NCI-H82 treated with DMSO at 0.1 percent for 48 hours (cell line): Measurements from ENCODE around the gene NECTIN1.
A peak's percentile ranks its signal among the peaks of the same experiment; 100 is the strongest.

Source experiments
- DNase-seq: peaks from one replicate; lab custom pipeline; 2025; ENCODE audit not compliant: unreplicated experiment; lab: John Stamatoyannopoulos, UW

Gene NECTIN1

DNA sequence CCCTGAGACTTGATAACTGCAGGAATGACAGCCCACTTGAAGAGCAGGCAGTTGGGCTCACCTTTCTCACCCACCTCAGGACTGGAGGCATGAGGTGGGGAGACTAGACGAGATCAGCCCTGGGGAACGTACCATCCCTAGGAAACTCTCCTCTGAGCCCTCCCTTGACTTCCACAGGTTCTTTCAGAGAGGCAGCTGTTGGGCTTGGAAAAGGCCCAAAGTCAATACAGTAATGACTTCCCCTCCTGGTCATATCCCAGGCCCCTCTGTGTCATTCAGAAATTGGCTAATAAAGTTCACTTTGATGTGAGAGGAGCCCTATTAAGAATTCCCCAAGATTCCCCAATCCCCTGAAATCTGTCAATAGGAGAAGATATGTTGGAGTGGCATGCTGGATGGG lies 5.8 kb upstream of the NECTIN1 start:
- no peak for DNase-seq

DNA sequence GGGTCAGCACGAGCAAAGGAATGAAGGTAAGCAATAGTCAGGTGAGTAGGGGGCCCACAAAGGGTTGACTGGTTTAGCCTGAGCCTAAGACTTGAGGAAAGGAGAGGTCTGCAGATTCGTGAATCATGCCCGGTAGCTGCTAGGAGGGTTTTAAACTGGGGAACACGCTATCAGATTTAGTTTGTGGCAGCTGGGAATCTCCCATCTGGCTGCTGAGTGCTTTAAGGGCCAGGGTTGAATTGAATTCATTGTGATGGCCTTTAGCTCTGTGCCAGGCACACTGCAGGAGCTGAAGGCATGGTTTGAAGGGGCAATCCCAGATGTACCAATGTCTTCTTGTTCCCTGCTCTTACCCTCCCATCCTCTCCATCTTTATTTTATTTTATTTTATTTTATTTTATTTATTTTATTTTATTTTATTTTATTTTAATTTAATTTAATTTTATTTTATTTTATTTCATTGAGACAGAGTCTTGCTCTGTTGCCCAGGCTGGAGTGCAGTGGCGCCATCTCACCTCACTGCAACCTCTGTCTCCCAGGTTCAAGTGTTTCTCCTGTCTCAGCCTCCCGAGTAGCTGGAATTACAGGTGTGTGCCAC lies 1.9 kb upstream of the NECTIN1 start:
- DNase-seq, result no peak

- DNase-seq, result no peak
Measured at GRCh38 chr11:119729951-119730613, 1.1 kb upstream of the NECTIN1 start.

DNA sequence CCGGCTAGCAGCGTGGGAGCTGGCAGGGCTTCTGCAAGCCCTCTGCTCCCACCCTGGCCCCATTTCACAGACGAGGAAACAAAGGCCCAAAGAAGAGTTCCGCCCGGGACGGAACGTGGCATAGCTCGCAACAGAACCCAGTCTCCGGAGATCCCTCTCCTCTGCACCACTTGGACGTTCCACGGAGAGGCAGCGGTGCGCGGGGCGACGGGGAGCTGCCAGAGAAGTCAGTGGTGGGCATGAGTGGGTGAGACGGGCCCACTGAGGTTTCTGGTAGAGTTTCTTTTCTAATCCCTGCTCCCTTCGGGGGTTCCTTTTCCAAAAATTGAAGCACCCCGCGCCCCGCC lies 554 bp upstream of the NECTIN1 start:
- DNase-seq, result no peak

DNA sequence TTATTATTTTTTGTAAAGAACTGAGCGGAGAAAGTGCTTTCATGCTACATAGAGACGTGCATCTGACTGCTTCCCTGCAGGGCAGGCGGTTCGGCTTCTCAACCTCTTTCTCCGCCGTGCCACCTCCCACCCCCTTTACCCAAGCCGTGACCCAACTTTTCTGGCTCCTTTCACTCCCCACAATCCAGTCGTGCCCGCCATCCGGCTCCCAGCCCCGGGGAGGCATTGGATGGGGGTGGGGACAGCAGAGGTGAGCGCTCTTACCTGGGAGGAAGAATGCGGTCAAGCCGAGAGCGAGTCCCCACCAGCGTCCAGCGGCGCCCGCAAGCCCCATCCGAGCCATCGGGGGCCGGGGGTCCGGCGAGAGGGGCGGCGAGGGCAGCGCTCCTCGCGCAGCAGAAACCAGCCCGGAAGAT lies 781 bp downstream of the NECTIN1 start:
- no peak for DNase-seq

GRCh38 chr11:119727523-119728151 lies 1.4 kb downstream of the NECTIN1 start:
- no peak for DNase-seq

DNA sequence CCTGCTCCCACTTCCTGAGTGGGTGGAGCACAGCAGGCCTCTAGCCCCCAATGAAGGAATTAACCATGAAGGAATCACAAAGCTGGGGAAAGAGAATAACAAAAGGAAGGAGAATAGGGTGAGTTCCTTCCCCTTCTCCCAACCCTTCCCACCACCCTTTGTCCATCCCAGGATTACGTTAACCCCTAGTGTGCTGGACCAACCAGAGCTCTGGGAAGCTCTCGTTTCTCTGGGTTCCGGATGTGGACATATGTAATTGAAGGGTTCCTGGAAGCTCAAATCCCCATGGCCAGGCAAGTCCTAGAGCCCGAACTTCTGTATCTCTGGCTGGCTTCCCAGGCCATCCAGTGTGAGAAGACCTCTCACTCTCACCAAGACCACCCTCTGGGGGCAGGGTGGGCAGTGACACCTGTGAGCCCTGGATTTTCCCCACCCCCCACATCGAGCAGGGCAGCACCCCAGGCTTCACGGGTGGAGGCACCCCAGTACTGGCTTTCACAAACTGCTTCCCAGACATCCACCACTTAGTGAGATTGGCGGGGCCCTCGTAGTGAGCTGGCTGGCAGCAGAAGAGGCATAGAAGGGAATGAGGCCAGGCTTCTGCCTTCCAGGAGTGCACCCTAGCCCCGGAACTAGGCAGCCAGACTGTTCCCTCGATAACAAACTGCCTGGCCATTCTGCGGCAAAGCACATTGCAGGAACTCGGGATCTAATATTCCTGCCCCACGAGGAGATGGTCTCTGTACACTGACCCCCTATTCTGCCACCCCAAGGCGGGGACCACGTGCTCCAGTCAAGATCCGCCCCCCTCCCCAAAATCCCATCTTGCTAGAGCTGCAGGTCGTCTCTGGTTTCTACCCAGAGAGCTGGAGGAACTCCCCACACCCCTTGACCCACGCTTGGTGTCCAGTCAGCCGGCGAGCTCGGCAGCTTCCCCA lies 2.1 kb downstream of the NECTIN1 start:
- DNase-seq, result no peak

DNA sequence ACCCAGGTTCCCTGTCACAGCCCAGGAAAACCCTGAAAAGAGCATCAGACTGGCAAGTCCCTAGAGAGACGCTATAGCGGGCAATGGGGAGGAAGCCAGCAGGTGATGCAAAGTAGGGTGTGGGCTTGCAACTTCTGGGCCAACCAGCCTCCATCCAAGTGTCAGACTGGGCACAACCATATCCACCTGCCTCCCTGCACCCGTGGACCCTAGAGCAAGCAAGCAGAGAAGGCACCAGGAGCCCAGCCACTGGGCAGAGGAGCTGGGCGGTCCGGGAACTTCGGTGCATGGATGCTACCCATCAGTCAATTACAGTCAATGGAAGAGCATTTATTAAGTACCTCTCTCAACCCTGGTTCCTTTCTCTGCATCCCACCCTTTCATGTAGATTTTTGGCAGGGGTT lies 2.8 kb downstream of the NECTIN1 start:
- DNase-seq, result no peak

DNA sequence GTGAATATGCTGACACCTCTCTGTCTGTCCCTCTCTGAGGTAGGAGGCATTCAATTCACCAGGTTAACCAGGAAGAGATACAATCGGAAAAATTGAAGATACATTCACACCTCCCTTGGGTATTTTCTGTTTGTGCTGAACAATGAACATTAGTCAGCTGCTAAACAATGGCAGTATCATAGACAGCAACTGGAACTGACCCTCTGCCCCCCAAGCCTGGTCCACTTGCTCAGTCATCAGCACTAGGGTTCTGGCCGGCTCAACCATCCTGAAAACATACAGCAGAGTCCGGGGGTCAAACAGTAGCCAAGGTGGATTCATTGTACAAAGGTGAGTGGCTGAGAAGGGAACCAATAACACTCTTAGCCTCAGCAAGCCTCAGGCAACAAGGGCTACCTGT lies 4.0 kb downstream of the NECTIN1 start:
- DNase-seq, result no peak

- DNase-seq, result no peak
Measured at GRCh38 chr11:119723952-119724325, 5.1 kb downstream of the NECTIN1 start.

DNA sequence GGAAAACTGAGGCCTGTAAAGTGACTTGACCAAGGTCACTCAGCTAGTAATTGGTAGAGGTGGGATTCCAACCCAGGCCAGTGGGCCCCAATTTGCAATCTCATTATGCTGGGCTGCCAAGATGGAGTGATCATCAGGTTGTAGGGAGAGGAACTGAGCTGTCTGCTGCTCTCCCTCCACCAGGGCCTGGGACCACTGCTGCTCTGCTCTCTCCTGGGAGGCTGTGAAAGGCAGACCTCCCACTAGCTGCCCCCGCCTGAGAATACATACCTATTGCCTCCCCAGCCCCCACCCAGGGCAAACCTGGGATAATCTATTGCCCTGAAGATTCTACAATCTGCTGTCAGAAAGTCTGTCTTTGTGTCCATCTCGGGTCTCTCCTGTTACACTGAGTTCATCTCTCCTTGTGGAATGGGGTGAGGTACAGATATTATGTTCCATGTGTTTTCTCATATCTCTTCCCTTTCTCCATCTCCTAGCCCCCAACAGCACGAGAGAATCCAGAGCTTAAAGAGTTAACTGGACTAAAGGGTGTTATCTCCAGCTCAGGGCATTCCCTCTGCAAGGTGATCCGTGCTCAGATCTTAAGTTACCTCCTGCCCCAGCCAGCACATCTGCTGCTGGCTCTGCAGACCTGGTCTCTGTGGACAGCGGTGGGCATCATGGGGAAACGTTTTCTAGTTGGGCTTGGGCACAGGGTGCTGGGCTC lies 5.6 kb downstream of the NECTIN1 start:
- no peak for DNase-seq

GRCh38 chr11:119722281-119722794 lies 6.7 kb downstream of the NECTIN1 start:
- no peak for DNase-seq

- DNase-seq, result no peak
Measured at GRCh38 chr11:119721129-119722120, 7.6 kb downstream of the NECTIN1 start.

GRCh38 chr11:119720311-119720913 lies 8.6 kb downstream of the NECTIN1 start:
- no peak for DNase-seq

GRCh38 chr11:119717839-119718534 lies 11.0 kb downstream of the NECTIN1 start:
- DNase-seq, result no peak

- DNase-seq, result no peak
Measured at GRCh38 chr11:119716582-119717498, 12.2 kb downstream of the NECTIN1 start.

- DNase-seq, result peak; percentile 84
Measured at GRCh38 chr11:119714590-119714989, 14.4 kb downstream of the NECTIN1 start.
